Left kidney (tissue), 2 donors: ENCODE results near the gene TBX15. TPM values are rescaled to one million over a fixed set of nuclear protein-coding genes. Genes with fewer than 3 reads are reported as not detected.

Experiments used
- DNase-seq: peaks from one replicate; pipeline ENCODE4 v3.0.0-alpha.2; 2013
- polyA plus RNA-seq: library from polyadenylated mRNA; unstranded; fragments of 120-200 nt; gene quantifications from one replicate; pipeline ENCODE4 v1.2.1, GENCODE V29; 2013; ENCODE audit not compliant: insufficient read length

Gene TBX15
- polyA plus RNA-seq, 1 donor: 0.35 TPM

DNA sequence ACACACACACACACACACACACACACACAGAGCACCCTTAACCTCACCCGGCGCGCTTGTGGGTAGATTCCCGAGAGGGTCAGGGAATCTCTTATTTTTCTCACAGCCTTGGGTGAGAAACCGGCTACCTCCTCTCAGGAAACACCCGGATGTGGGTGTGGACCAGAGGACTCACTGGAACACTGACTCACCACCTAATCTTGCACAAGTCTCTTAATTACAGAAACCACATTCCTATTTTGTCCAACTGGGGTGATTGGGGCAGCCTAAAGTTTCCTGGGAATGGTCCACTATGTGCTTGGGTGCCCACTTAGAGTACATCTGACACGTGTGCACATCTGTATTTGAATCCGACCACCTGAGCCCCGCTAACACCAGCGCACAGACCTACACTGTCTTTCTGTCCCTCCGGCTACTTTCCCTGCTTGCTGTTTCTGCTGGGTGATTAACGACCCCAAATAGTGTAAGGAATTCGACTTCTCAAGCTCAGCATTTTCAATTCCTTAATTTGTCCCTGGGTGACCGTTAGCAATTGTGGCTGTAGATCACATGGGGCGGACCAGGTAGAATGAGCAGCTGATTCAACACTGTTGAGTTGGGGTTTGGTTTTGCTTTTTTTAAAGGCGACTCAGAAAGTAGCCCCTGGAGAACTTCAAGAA is 14.0 kb upstream of the TBX15 start:
- no peak for DNase-seq

DNA sequence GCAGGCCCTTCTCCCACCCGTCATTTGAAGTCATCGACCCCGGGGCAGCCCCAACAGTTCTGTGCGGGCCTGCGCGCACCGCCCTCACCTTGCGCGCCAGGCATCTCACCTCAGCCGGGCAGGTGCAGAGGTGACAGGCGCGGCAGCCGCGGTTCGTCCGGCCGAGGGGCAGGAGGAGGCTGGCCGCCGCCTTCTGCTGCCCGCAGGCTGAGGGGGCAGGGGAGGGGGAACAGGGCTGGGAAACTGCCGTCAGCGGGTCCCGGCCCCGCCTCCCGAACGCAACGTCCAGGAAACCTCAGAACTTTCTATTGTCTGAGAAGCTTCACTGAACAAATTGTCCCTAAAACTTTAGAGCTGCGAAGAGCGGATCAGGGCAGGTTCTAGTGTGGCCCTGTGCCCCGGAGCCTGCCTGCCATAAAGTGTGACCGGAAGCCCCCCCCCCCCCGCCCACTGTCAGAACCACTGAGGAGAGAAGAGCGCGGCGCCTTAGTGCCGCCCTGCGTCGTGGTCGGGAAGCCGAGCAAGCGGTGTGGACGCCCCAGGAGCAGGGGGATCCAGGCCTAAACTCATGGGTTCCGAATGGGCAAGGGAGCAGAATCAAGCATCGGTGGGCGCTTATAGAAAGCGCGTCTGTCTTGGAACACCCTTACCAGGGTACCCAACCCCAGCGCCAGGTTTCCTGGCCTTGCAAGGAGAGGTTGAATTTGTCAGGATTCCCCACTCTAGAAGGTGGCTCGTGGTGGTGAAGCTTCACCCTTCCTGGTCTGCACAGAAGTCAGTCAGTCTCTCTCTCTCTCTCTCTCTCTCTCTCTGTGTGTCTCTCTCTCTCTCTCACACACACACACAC is 13.3 kb upstream of the TBX15 start:
- DNase-seq: no peak

DNA sequence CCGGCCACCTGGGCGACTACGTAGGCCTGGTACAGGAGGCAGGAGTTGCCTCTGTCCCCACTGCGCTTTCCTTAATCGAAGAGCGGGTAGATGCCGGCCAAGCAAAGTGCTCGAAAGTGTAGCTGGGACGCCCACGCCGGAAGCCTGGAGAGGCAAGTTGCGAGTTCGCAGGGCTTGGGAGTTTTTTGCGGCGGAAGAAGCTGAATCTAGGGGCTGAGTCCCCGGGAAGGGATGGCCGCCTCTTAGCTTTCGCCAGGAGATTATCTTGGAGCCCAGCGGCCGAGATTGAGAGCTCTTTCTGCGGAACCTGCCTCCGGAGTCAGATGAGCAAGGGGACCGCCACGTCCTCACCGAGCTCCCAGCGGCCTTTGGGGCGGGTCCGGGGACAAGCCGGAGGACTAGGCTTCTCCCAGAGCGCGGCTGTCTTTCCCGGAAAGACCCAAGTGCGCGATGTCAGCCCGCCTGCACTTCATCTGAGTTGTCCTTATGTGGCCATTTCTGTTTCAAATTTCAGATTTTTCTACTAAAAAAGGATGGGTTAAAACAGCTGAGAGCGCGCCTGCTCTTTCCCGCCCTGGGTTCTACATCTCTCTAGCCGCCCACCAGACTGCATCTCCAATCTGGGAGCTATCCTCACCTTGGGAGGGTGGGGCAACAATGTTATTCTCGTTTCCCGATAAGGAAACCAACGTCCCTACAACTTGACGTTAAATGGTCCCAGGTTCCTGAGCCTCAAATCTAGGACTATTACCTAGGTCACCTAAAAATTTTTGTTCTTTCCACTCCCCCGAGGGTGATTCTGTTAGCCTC is 12.4 kb upstream of the TBX15 start:
- no peak for DNase-seq

DNA sequence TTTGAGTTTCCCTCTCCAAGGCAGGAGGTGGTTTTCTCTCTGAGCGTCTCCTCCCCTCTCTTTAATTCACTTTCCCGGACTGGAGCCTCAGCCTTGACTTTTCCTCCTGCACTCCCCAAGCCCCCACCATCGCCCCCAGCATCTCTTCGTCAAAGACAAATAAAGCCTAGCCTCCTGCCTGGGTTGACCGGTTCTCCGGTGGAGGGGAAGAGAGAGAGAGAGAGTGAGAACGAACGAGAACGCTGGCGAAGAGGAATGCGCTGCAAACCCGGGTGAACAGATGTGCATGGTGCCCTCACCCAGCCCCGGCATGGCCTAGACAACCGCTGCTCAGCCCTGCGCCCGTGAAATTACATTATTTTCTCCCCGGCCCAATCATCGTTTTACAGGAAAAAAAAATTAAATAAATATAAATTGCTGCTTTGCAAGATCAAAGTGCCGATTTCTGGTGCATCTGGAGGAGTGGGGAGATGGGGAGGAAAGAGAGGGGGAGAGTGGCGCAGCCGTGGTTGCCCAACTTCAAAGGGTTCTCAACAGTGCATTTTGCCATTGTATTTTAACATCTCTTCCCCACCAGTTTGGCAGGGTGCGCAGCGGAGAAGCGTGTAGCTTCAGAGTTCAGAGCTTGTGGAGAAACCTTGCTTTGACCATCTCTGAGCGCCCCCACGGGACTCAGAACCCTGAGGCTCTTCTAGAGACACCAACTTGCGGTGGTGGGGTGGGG is 11.4 kb upstream of the TBX15 start:
- no peak for DNase-seq

DNA sequence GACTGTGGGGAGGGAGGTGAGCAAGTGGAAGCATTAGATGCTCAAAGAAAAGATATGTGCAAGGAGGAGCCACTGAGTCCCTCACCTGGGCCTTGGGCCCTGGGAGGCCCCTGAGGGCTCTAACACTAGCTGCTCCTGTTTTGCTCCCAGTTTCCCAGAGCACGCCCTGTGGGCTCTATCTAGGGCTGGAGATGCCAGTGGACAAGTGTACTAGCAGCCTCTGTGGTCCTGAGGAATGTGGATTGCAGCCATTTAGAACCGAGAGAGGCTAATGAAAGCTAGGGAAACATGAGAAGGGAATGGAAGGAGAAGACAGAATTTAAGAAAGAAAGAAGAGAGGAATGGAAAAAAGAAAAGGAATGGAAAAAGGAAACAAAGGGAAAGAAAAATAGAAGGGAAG is 10.0 kb upstream of the TBX15 start:
- no peak for DNase-seq

DNA sequence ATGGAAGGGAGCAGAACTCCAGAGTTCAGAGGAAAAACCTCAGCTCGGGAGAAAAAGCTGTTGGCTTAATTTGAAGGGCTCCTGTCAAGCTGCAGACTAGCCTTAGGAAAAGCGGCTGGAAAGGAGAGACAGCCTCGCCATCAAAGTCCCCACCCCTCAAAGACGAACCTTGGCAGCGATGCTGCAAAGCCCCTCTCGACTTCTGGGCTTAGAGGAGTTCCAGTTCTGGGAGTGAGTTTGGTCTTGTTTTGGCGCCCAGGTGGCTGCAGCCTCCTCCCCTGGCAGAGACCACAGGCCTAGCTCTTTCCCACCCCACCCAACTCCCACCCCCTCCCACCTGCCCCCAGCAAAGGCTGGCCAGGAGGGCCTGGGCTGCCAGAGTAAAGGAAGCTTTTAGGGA is 9.1 kb upstream of the TBX15 start:
- no peak for DNase-seq

DNA sequence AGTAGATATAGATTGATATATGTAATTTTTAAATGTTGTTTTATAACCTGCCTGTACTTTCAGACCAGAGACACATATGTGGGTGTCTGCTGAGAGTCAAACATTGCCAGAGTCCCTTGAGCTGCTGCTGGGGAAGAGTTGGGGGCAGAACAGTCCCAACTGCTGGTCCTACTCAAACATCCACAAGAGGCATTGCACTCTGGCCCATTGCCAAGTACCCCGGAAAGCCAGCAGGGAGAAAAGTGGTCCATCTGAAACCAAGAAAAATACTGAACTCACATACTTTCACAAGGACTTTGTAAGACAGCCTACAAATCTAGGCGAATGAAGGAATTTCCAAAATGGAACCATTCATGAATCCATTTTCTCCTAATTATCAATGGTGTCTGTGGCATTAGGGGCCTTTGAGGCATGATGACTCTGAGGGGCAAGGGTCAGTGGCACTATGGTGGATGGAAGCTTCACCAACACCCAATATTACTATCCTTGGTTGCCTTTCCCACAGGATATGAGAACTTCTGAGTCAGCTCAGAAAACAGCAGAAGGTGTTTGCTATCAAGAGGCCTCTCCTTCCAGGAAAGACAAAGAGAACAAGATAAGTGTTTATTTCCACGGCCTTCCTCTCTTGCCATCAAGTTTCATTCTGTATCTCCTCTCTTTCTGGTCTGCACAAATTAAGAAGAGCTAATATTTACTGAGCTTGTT is 7.3 kb upstream of the TBX15 start:
- no peak for DNase-seq

DNA sequence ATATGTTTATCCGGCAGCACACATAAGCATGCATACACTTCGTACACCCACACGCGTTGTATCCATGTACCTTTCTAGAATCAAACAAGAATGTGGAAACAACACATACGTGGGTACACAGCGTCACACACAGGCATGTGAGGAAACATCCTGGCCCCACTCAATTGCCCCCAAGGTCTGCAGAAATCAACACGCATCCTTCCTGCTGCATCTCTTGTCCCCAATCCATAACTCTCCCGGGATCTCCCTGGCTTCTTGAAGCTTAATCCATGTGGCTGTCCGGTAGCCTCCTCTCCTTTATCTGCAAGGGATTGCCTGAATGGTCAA is 5.5 kb upstream of the TBX15 start:
- no peak for DNase-seq

DNA sequence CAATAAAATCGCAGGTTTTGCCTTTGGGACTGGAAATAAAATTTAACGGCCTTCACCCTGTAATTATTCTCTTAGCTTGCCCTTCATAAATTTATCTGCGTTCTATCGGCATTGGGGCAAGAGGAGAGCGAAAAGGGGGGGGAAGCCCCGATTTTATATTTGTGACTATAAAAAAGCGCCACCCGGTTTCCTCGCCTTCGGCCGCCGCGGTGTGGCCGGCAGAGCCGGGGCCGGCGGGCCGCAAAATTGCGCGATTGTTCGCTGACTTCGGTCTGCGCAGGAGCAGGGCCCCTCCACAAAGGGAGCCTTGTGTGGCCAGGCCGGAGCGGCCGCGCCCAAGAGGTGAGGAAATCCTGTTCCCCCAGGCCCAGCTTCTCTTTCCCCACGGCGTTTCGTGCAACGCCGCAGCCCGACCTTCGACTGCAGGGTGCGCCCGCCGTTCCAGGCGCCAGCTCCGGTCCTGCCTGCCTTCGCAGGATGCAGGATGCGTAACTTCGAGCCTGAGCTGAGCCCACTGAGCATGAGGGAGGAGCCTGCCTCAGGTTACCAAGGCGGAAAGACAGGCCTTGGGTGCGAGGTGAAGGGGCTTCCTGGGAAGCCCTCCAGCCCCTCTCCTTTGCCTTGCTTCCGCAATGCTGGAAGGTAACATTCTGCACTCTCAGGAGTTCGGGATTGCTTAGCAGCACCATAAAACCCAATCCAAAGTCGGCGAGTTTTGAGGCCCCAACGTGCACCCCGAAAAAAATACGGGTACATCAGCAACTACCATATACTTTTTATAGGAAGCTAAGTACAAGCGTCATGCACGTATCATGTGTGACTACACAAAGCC is 4.9 kb upstream of the TBX15 start:
- DNase-seq: no peak

DNA sequence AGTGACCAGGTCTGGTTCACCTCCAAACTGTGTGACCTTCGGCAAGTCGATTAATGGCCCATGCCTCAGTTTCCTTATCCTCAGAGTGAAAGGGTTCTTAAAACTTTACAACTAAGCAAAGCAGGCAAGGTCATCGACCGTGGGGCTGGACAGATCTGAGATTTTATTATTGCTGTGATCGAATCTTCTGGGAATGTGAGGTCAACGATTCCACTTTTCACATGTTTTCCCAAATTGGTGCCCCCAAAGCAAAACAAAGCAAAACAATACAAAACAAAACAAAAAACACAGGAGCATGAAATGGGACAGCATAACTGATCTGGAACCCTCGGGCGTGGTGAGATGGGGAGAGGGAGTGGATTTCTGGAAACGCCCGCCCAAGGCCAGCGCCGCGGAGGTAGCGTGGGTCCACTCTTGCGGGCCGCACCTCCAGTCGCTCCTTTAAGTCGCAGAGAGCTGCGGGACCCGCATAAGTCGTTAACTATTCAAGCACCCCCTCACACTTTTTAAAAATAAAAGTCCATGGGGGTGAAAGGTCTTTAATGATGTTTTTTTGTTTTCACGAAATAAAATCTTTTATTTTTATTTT is 4.2 kb upstream of the TBX15 start:
- no peak for DNase-seq

DNA sequence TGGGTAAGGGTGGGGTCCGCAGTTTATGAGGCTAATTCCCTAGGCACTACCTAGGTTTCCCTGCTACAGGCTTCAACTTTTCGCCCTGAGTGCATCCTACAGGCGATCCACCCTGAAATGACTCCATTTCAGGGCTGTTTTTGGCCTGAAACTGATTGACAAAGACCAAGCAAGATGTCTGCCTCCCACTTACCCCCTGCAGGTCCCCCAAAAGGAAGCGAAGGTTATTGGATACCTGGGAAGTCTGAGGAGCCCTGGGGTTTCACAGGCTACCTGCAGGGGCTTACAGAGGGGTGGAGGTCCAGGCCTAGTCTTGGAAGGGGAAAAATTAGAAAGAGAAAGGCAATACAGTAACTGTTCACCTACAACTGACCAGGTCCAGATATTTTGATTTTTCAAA is 3.3 kb upstream of the TBX15 start:
- DNase-seq: no peak

DNA sequence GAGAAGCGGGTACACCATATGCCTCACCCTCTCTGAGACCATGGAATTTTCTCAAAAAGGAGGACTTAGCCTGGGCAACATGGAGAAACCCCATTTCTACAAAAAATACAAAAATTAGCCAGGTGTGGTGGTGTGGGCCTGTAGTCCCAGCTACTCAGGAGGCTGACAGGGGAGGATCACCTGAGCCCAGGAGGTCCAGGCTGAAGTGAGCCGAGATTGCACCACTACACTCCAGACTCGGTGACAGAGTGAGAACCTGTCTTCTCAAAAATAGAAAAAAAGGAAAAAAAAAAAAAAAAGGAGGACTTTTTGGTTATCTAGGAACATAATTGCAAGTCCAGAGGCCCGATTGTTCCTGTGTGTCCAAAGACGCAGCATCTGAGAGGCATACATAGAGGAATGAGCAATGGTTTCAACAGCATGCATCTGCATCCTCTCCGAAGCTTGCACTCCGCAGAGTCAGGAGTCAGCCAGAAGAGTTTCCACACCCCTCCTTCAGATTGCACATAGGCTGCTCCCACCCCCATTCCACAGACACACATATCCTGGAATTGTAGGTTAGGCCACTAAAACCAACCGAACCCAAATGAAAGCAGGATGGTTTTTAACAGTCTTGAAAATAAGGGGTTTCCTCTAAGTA is 2.5 kb upstream of the TBX15 start:
- no peak for DNase-seq

DNA sequence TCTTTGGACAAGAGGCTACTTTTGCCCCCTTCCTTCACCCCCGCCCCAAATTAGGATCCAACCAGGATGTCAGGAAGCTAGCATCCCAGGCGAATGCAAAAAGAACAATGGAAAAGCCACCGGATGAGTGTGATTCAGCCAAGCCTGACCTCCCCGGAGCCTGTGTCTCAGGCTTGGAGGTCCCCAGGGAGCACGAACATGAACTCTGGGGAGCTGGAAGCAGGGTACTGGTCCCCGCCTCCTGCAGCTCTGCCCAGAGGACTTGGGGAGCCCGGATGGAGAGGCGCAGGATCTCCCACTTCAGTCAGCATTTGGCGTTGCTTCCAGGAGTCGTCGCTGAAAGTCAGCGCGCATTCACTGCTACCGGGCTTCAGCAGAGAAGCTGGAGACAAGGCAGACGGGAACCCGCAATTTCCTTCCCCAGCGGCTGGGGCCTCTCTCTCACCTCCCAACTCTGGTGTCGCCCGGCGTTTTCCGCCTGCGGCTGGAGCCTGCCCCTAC is 1.8 kb upstream of the TBX15 start:
- DNase-seq: no peak

DNA sequence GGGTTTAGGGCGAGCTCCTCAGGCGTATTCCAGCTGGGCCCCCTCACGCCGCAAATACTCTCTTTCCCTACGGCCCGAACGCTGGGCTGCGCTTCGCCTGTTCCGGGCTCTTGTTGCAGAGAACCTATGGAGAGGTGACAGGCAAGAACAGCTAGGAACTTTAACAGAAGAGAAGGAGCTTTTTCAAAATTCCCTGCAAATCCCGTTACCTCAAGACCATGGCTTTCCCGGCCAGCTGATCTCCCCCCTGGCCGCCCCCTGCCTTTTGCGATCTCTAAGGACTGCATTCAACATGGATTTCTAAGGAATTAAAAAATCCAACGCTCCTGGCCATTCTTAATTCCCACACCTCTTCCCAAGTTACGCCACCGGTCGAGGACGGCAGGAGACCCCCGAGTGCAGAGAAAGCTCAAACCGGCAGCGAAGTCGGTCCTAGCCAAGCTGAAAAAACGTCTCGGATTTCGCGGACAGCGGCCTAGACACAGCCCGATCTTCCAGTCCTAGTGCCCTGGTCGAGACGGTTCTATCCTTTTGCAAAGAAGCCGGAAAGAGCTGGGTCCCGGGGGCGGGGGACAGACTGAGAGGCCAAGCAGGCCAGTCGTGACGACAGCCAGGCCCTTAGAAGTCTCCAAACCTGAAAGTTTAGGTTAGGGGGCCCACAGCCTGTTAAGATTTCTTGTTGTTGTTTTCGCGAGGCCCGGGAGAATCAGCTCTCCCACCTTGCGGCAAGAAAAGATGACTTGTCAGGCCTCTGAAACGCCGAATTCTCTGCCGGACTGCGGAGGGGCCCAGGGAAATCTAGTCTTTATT is 1.1 kb upstream of the TBX15 start:
- DNase-seq: no peak

DNA sequence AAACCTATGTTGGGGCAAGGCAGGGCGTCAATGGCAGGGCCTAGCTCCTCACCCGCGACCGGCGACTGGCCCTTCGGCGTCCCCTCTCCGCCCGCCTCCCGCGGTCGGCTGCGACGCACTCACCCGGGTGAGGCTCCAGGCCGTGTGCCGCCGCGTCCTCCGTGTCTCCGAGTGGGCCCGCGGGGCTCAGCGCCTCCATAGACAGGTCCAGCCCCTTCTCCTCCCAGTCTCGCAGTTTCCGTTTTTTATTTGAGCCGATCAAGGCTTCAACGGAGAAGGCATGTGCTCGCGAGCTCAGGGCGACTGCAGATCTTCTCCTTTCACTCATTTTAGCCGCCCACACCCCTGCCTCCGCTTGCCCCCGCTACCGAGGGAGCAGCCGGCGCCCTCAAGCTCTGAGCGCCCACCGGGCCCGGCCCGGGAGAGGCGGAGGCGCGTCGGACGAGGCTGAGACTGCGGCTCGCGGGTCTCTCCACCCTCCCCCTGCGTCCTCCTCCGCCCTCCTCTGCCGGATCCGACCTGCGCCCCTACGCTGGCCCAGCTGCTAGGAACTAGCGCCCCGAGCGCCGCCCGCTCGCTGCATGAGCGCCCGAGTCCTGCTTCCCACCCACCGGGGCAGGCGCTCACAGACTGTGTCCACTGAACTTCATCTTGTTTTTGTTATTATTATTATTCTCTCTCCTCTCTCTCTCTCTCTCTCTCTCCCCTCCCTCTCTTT is 516 bp downstream of the TBX15 start:
- no peak for DNase-seq

DNA sequence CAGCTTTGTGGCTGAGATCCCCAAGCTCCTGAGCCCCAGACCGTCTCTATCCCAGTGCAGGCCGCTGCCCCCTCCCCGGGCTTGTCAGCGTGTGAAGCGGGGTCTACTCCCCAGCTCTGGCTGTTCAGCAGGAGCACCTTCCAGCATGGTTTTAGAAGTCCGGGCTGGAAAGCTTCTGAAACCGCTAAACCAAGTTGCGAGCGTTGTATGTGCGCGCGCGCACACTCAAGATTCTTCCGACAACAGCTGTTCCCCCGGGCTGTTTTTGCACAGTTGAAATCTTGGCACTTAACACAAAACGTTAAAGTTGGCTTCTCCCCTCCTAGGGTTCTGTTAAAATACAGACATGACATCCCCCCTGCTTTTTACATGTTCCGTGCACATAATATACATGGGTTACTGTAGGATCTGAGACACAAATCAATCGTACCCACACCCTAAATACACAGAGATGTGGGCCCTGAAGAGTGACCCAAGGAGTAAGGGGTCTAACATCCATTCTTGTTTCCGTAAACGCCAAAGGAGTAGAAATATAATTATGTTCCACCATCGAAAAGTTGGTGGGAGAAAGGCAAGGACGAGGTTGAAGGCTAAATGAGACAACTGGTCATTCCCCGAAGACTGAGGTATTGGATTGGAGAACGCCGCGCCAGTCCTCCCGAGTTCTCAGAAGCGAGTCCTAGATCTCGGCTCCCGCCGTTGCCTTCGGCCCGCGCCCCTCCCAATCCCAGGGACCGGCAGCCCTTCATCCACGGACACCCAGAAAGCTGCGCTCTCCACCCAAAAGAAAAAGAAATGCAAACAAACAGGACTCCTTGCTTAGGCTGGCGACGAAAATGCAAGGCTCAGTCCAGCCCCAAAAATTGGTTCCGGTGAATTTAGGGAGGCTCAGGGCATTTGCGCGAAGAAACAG is 1.3 kb downstream of the TBX15 start:
- DNase-seq: no peak
